SK-N-SH treated with all-trans-retinoic acid at 6 μM for 48 hours (cell line): ENCODE data around the gene PER2.

Experiments used
- ARNTL ChIP-seq: fragments of 450-650 bp; formaldehyde crosslinking; IDR thresholded peaks from 2 replicates; pipeline ENCODE4 v1.5.0; 2020; ENCODE audit warnings: low read depth, mild to moderate bottlenecking, moderate library complexity, borderline replicate concordance
- CSDC2 ChIP-seq: fragments of 250-450 bp; sonication (Bioruptor Pico); IDR thresholded peaks from 2 replicates; pipeline ENCODE4 v1.5.0; 2020; ENCODE audit warnings: mild to moderate bottlenecking, moderate library complexity
- ESRRG ChIP-seq: fragments of 250-450 bp; sonication (Bioruptor Pico); IDR thresholded peaks from 2 replicates; pipeline ENCODE4 v1.6.1; 2021; ENCODE audit warnings: mild to moderate bottlenecking
- GLIS3 ChIP-seq: fragments of 250-450 bp; sonication (Bioruptor Pico); IDR thresholded peaks from 2 replicates; pipeline ENCODE4 v1.5.0; 2020; ENCODE audit warnings: mild to moderate bottlenecking, moderate library complexity
- OSR1 ChIP-seq: fragments of 250-450 bp; sonication (Bioruptor Pico); IDR thresholded peaks from 2 replicates; pipeline ENCODE4 v1.8.0; 2022; ENCODE audit warnings: moderate library complexity, mild to moderate bottlenecking, inconsistent platforms
- PPARA ChIP-seq: fragments of 250-450 bp; sonication (Bioruptor Pico); IDR thresholded peaks from 2 replicates; pipeline ENCODE4 v1.5.0; 2020; ENCODE audit warnings: mild to moderate bottlenecking, borderline replicate concordance
- RARB ChIP-seq: fragments of 250-450 bp; sonication (Bioruptor Pico); IDR thresholded peaks from 2 replicates; pipeline ENCODE4 v1.8.0; 2021; ENCODE audit warnings: mild to moderate bottlenecking, moderate library complexity
- TOX ChIP-seq: fragments of 250-450 bp; sonication (Bioruptor Pico); IDR thresholded peaks from 2 replicates; pipeline ENCODE4 v1.8.0; 2021; ENCODE audit warnings: mild to moderate bottlenecking, moderate library complexity, borderline replicate concordance
- ZFP3 ChIP-seq: fragments of 250-450 bp; sonication (Bioruptor Pico); IDR thresholded peaks from 2 replicates; pipeline ENCODE4 v1.5.0; 2020; ENCODE audit warnings: mild to moderate bottlenecking, moderate library complexity
- ZFP30 ChIP-seq: fragments of 450-650 bp; formaldehyde crosslinking; IDR thresholded peaks from 2 replicates; pipeline ENCODE4 v1.5.0; 2022; ENCODE audit warnings: mild to moderate bottlenecking, moderate library complexity
- ZNF70 ChIP-seq: fragments of 450-650 bp; formaldehyde crosslinking; IDR thresholded peaks from 2 replicates; pipeline ENCODE4 v1.5.0; 2020; ENCODE audit warnings: mild to moderate bottlenecking, moderate library complexity
- TF ChIP-seq, protein P1 (sequence below): fragments of 250-450 bp; sonication (Bioruptor Pico); IDR thresholded peaks from 2 replicates; pipeline ENCODE4 v1.8.0; 2020; ENCODE audit warnings: mild to moderate bottlenecking, moderate library complexity, borderline replicate concordance
- TF ChIP-seq, protein P2 (sequence below): fragments of 250-450 bp; sonication (Bioruptor Pico); IDR thresholded peaks from 2 replicates; pipeline ENCODE4 v1.8.0; 2021; ENCODE audit warnings: low read depth, mild to moderate bottlenecking, moderate library complexity, borderline replicate concordance

- TF ChIP-seq PPARA (CRISPR knock-in tag) (no peak), RARB (CRISPR knock-in tag) (no peak), CSDC2 (CRISPR knock-in tag) (no peak), ZFP30 (no peak), ZNF70 (CRISPR knock-in tag) (no peak), OSR1 (CRISPR knock-in tag) (no peak), ESRRG (no peak), ZFP3 (CRISPR knock-in tag) (no peak), ARNTL (CRISPR knock-in tag) (no peak), TOX (CRISPR knock-in tag) (no peak), GLIS3 (CRISPR knock-in tag) (no peak)
- TF ChIP-seq, protein P1, sequence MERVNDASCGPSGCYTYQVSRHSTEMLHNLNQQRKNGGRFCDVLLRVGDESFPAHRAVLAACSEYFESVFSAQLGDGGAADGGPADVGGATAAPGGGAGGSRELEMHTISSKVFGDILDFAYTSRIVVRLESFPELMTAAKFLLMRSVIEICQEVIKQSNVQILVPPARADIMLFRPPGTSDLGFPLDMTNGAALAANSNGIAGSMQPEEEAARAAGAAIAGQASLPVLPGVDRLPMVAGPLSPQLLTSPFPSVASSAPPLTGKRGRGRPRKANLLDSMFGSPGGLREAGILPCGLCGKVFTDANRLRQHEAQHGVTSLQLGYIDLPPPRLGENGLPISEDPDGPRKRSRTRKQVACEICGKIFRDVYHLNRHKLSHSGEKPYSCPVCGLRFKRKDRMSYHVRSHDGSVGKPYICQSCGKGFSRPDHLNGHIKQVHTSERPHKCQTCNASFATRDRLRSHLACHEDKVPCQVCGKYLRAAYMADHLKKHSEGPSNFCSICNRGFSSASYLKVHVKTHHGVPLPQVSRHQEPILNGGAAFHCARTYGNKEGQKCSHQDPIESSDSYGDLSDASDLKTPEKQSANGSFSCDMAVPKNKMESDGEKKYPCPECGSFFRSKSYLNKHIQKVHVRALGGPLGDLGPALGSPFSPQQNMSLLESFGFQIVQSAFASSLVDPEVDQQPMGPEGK: no peak
- TF ChIP-seq, protein P2, sequence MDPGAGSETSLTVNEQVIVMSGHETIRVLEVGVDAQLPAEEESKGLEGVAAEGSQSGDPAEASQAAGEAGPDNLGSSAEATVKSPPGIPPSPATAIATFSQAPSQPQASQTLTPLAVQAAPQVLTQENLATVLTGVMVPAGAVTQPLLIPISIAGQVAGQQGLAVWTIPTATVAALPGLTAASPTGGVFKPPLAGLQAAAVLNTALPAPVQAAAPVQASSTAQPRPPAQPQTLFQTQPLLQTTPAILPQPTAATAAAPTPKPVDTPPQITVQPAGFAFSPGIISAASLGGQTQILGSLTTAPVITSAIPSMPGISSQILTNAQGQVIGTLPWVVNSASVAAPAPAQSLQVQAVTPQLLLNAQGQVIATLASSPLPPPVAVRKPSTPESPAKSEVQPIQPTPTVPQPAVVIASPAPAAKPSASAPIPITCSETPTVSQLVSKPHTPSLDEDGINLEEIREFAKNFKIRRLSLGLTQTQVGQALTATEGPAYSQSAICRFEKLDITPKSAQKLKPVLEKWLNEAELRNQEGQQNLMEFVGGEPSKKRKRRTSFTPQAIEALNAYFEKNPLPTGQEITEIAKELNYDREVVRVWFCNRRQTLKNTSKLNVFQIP (CRISPR knock-in tag): no peak
Observed at GRCh38 chr2:238230699-238231098, 57.7 kb downstream of the PER2 start.
